ENCODE data around the gene CPED1.

DNA sequence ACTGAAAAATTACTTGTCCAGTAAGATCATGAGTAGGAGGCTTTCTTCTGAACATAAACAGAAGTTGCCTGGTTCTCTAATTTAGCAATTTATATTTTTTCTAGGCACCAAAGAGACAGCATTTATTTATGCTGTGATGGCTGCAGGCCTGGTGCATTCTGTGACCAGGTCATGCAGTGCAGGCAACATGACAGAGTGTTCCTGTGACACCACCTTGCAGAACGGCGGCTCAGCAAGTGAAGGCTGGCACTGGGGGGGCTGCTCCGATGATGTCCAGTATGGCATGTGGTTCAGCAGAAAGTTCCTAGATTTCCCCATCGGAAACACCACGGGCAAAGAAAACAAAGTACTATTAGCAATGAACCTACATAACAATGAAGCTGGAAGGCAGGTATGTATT lies 343.1 kb downstream of the CPED1 start:
- TF ChIP-seq, protein P1, sequence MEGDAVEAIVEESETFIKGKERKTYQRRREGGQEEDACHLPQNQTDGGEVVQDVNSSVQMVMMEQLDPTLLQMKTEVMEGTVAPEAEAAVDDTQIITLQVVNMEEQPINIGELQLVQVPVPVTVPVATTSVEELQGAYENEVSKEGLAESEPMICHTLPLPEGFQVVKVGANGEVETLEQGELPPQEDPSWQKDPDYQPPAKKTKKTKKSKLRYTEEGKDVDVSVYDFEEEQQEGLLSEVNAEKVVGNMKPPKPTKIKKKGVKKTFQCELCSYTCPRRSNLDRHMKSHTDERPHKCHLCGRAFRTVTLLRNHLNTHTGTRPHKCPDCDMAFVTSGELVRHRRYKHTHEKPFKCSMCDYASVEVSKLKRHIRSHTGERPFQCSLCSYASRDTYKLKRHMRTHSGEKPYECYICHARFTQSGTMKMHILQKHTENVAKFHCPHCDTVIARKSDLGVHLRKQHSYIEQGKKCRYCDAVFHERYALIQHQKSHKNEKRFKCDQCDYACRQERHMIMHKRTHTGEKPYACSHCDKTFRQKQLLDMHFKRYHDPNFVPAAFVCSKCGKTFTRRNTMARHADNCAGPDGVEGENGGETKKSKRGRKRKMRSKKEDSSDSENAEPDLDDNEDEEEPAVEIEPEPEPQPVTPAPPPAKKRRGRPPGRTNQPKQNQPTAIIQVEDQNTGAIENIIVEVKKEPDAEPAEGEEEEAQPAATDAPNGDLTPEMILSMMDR (IDR thresholded peaks at IDR 0.05; ENCODE audit: poor library complexity, severe bottlenecking), result no peak
- TF ChIP-seq, protein P2, sequence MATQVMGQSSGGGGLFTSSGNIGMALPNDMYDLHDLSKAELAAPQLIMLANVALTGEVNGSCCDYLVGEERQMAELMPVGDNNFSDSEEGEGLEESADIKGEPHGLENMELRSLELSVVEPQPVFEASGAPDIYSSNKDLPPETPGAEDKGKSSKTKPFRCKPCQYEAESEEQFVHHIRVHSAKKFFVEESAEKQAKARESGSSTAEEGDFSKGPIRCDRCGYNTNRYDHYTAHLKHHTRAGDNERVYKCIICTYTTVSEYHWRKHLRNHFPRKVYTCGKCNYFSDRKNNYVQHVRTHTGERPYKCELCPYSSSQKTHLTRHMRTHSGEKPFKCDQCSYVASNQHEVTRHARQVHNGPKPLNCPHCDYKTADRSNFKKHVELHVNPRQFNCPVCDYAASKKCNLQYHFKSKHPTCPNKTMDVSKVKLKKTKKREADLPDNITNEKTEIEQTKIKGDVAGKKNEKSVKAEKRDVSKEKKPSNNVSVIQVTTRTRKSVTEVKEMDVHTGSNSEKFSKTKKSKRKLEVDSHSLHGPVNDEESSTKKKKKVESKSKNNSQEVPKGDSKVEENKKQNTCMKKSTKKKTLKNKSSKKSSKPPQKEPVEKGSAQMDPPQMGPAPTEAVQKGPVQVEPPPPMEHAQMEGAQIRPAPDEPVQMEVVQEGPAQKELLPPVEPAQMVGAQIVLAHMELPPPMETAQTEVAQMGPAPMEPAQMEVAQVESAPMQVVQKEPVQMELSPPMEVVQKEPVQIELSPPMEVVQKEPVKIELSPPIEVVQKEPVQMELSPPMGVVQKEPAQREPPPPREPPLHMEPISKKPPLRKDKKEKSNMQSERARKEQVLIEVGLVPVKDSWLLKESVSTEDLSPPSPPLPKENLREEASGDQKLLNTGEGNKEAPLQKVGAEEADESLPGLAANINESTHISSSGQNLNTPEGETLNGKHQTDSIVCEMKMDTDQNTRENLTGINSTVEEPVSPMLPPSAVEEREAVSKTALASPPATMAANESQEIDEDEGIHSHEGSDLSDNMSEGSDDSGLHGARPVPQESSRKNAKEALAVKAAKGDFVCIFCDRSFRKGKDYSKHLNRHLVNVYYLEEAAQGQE (IDR thresholded peaks at IDR 0.05; ENCODE audit: borderline replicate concordance), result no peak
- TF ChIP-seq EP300 (conservative IDR thresholded peaks at IDR 0.05; ENCODE audit: poor library complexity, severe bottlenecking), result no peak
- TF ChIP-seq EZH2 (IDR thresholded peaks at IDR 0.05; ENCODE audit: borderline replicate concordance, insufficient read depth, low read length, poor library complexity, severe bottlenecking), result no peak
- TF ChIP-seq POLR2AphosphoS5 (IDR thresholded peaks at IDR 0.05), result no peak
- TF ChIP-seq MXI1 (conservative IDR thresholded peaks at IDR 0.05; ENCODE audit: poor library complexity, severe bottlenecking), result no peak
